ENCODE measurements around the gene CD84.

CD84 gene

GRCh38 chr1:160575112-160575664, 4.1 kb downstream of the CD84 start:
- H3K79me2 ChIP-seq (ENCODE audit: insufficient read depth, low read depth) = no peaks in the 10 kb centered on the region

GRCh38 chr1:160570840-160571239, 8.5 kb downstream of the CD84 start:
- H3K36me3 ChIP-seq (ENCODE audit: insufficient read depth) = no peaks in the 10 kb centered on the region
- no peak for TF ChIP-seq CTCF (conservative IDR thresholded peaks at IDR 0.05; ENCODE audit: low read depth, low read length)
- no peaks in the 10 kb centered on the region for H3K79me2 ChIP-seq (ENCODE audit: insufficient read depth, low read depth)
- no peak overlapping the region for H2AFZ ChIP-seq (ENCODE audit: low read depth)
- no peak overlapping the region for H3K27ac ChIP-seq
- no peak overlapping the region for H3K4me3 ChIP-seq (IDR thresholded peaks at IDR 0.05; ENCODE audit: insufficient read depth, low read depth, low read length)
- no peak overlapping the region for H3K9ac ChIP-seq
- no peak overlapping the region for H3K4me2 ChIP-seq
- no peaks in the 10 kb centered on the region for H3K27me3 ChIP-seq (ENCODE audit: insufficient read depth, low read depth)
- H3K4me1 ChIP-seq (ENCODE audit: low read depth, poor library complexity, severe bottlenecking) = no peaks in the 10 kb centered on the region
- H4K20me1 ChIP-seq (ENCODE audit: insufficient read depth) = no peaks in the 10 kb centered on the region

More at GRCh38 chr1:160575112-160575664, 4.1 kb downstream of the CD84 start:
- H3K4me2 ChIP-seq = no peak overlapping the region
- no peaks in the 10 kb centered on the region for H4K20me1 ChIP-seq (ENCODE audit: insufficient read depth)
- H3K9ac ChIP-seq = no peak overlapping the region
- H3K36me3 ChIP-seq (ENCODE audit: insufficient read depth) = no peaks in the 10 kb centered on the region
- no peak overlapping the region for H3K27ac ChIP-seq
- no peaks in the 10 kb centered on the region for H3K4me1 ChIP-seq (ENCODE audit: low read depth, poor library complexity, severe bottlenecking)
- H2AFZ ChIP-seq (ENCODE audit: low read depth) = no peak overlapping the region
- no peaks in the 10 kb centered on the region for H3K27me3 ChIP-seq (ENCODE audit: insufficient read depth, low read depth)
- no peak for TF ChIP-seq CTCF (conservative IDR thresholded peaks at IDR 0.05; ENCODE audit: low read depth, low read length)
- H3K4me3 ChIP-seq (IDR thresholded peaks at IDR 0.05; ENCODE audit: insufficient read depth, low read depth, low read length) = no peak overlapping the region

- no peak for TF ChIP-seq CTCF (conservative IDR thresholded peaks at IDR 0.05; ENCODE audit: low read depth, low read length)
- Histone ChIP-seq H3K9ac (no peak overlapping the region), H3K27me3 (ENCODE audit: insufficient read depth, low read depth) (no peaks in the 10 kb centered on the region), H3K79me2 (ENCODE audit: insufficient read depth, low read depth) (no peaks in the 10 kb centered on the region), H3K36me3 (ENCODE audit: insufficient read depth) (no peaks in the 10 kb centered on the region), H3K4me1 (ENCODE audit: low read depth, poor library complexity, severe bottlenecking) (no peaks in the 10 kb centered on the region), H2AFZ (ENCODE audit: low read depth) (no peak overlapping the region), H3K4me3 (IDR thresholded peaks at IDR 0.05; ENCODE audit: insufficient read depth, low read depth, low read length) (no peak overlapping the region), H3K27ac (no peak overlapping the region), H4K20me1 (ENCODE audit: insufficient read depth) (no peaks in the 10 kb centered on the region), H3K4me2 (no peak overlapping the region)
Measured at GRCh38 chr1:160569806-160570205, 9.5 kb downstream of the CD84 start.

- H2AFZ ChIP-seq (ENCODE audit: low read depth) = no peak overlapping the region
Measured at GRCh38 chr1:160567858-160568682, 11.2 kb downstream of the CD84 start.

More at GRCh38 chr1:160567858-160568682, 11.2 kb downstream of the CD84 start:
- Histone ChIP-seq H3K4me1 (ENCODE audit: low read depth, poor library complexity, severe bottlenecking) (no peaks in the 10 kb centered on the region), H3K4me2 (no peak overlapping the region), H3K4me3 (IDR thresholded peaks at IDR 0.05; ENCODE audit: insufficient read depth, low read depth, low read length) (no peak overlapping the region), H3K27ac (no peak overlapping the region), H3K27me3 (ENCODE audit: insufficient read depth, low read depth) (no peaks in the 10 kb centered on the region), H4K20me1 (ENCODE audit: insufficient read depth) (no peaks in the 10 kb centered on the region), H3K36me3 (ENCODE audit: insufficient read depth) (no peaks in the 10 kb centered on the region), H3K79me2 (ENCODE audit: insufficient read depth, low read depth) (no peaks in the 10 kb centered on the region), H3K9ac (no peak overlapping the region)
- no peak for TF ChIP-seq CTCF (conservative IDR thresholded peaks at IDR 0.05; ENCODE audit: low read depth, low read length)
